Heart right ventricle (tissue), 16 donors: ENCODE measurements around the gene SPAG17. TPM values are rescaled to one million over a fixed set of nuclear protein-coding genes. Genes with fewer than 3 reads are reported as not detected.

Source experiments
- ATAC-seq, 8 donors: fragments of 200-7000 bp; cut with Tn5 transposase; one replicate each; pipeline ENCODE4 v1.9.1; 2020; ENCODE audit warnings: mild to moderate bottlenecking in 8 of 8, moderate library complexity in 8 of 8, moderate number of reproducible peaks in 1 of 8
- DNase-seq, 2 donors: peaks; one replicate each; pipeline ENCODE4 v3.0.0-alpha.2; 2020
- H3K27ac ChIP-seq, 10 donors: fragments of 200-600 bp; sonication (generic) in 2 of 10; one replicate each; pipeline versions ENCODE4 v1.5.0 to v1.8.0; 2020 to 2022; ENCODE audit warnings: mild to moderate bottlenecking in 3 of 10
- H3K27me3 ChIP-seq, 7 donors: fragments of 200-600 bp; one replicate each; pipeline ENCODE4 v1.8.0; 2021 to 2022; ENCODE audit warnings: mild to moderate bottlenecking in 2 of 7
- H3K36me3 ChIP-seq, 9 donors: fragments of 200-600 bp; sonication (generic) in 1 of 9; one replicate each; pipeline versions ENCODE4 v1.5.0 to v1.8.0; 2020 to 2022; ENCODE audit warnings: mild to moderate bottlenecking in 2 of 9
- H3K4me1 ChIP-seq, 9 donors: fragments of 200-600 bp; sonication (generic) in 1 of 9; one replicate each; pipeline versions ENCODE4 v1.5.0 to v1.8.0; 2020 to 2022; ENCODE audit warnings: mild to moderate bottlenecking in 4 of 9
- H3K4me3 ChIP-seq, 10 donors: fragments of 200-600 bp; sonication (generic) in 2 of 10; one replicate each; pipeline versions ENCODE4 v1.5.0 to v1.8.0; 2020 to 2022; ENCODE audit warnings: mild to moderate bottlenecking in 7 of 10, moderate library complexity in 2 of 10
- H3K9me3 ChIP-seq, 11 donors: fragments of 200-600 bp in 10 of 11; sonication (generic) in 2 of 11; one replicate each; pipeline versions ENCODE4 v1.5.0 to v1.8.0; 2013 to 2022; ENCODE audit warnings: mild to moderate bottlenecking in 2 of 11, control low read depth in 1 of 11, moderate library complexity in 1 of 11
- WGBS, 2 donors: extraction: QIAGEN DNeasy Blood & Tissue Kit; methylation state at CpG; one replicate each; pipeline ENCODE4 v1.1.7; 2013; ENCODE audit warnings: inconsistent platforms in 1 of 2; 5-methylcytosine and 5-hydroxymethylcytosine counted together
- intact Hi-C, 10 donors: fragments of 100-400 bp; cut with DNase I; formaldehyde crosslinking; loops; one replicate each; pipeline versions ENCODE4 v1.11.1 to v1.14.2; 2022
- polyA plus RNA-seq, 2 donors: library from polyadenylated mRNA; stranded (reverse); fragments of 200-250 nt; gene quantifications; one replicate each; pipeline ENCODE4 v1.2.3, GENCODE V29; 2013
- total RNA-seq, 10 donors: library from RNA; stranded (reverse); fragmentation: NEBNext Ultra II Directional in 3 of 10; extraction: Animal tissue kit (Norgen Biotek cat#: 25700) in 3 of 10; gene quantifications; one replicate each; pipeline versions ENCODE4 v1.2.1 to v1.2.4, GENCODE V29; 2021 to 2023
- TF ChIP-seq, protein P1 (sequence below), 9 donors: fragments of 200-600 bp; sonication (generic) in 2 of 9; IDR thresholded peaks; one replicate each; pipeline versions ENCODE4 v1.5.0 to v1.8.0; 2021 to 2022; ENCODE audit warnings: antibody characterized with exemption in 9 of 9, mild to moderate bottlenecking in 5 of 9, moderate library complexity in 1 of 9
- donor health status: Arrhythmogenic right ventricular cardiomyopathy.
- donor health status: ischemic (EF 13 %, LVEDD 7.1; RV severe dilation, severe dysfunction).
- donor health status: healthy with polysubstance abuse.
- donor health status: DM: no; HTN: yes; CAD: no.
- donor health status: DM: no; HTN: no; CAD: no.
- donor health status: ischemic (EF 25% LVEDD 6.9; RV normal size, moderate dysfunction).
- donor health status: ischemic (EF 25% LVEDD 5.7; RV mildly dilated, moderate dysfunction).
- donor health status: healthy.
- donor health status: DM: yes; HTN: yes; CAD: no.
- donor health status: Ischemic cardiomyopathy.
- donor health status: ischemic (EF 35%, LVEDD 5.7; RV mildly dilated, moderate dysfunction).
- donor health status: nonischemic (EF 11% LVEDD 7.7; RV severe dilation, severe dysfunction).
- donor health status: DM: yes; HTN: yes; CAD: no.
- donor health status: PGD.
- donor health status: ischemic (EF 29% LVEDD 5.4; RV normal size, mild dysfunction).
- donor health status: nonischemic (EF 23%, LVEDD 6.1; RV moderate dilation, normal function).

Gene SPAG17
- total and polyA plus RNA-seq, 12 donors: 0.01 to 0.06 TPM; not detected in 10

DNA sequence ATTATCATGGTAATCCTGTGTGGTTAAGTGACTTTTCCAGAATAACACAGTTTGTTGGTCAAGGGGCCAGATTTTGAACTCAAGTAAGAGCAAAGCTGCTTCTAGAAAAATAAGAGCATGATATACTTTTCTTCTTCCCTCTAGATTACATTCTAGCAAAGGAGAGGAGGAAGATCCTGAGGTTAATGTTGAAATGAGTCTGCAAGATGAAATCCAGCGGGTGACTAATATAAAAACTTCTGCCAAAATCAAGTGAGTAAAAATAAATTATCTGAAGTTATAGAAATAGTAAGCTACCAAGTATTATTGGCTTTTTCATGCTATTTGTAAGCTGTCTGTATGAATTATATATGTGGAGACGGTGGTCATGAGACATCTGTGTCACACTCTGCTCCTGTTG, 242.7 kb downstream of the SPAG17 start:
- TF ChIP-seq, protein P1, sequence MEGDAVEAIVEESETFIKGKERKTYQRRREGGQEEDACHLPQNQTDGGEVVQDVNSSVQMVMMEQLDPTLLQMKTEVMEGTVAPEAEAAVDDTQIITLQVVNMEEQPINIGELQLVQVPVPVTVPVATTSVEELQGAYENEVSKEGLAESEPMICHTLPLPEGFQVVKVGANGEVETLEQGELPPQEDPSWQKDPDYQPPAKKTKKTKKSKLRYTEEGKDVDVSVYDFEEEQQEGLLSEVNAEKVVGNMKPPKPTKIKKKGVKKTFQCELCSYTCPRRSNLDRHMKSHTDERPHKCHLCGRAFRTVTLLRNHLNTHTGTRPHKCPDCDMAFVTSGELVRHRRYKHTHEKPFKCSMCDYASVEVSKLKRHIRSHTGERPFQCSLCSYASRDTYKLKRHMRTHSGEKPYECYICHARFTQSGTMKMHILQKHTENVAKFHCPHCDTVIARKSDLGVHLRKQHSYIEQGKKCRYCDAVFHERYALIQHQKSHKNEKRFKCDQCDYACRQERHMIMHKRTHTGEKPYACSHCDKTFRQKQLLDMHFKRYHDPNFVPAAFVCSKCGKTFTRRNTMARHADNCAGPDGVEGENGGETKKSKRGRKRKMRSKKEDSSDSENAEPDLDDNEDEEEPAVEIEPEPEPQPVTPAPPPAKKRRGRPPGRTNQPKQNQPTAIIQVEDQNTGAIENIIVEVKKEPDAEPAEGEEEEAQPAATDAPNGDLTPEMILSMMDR (IDR thresholded peaks at IDR 0.05): no peak
- intact Hi-C loops: no loop called here
- WGBS, 2 donors: 96 to 98% methylated on average over 2 of the region's 2 CpGs
- H3K36me3 ChIP-seq: peaks cover 0 to 100% (median 78%) of the 10 kb centered on the region in 9 donors
- no peaks in the 10 kb centered on the region for H3K27me3 ChIP-seq
- no peak overlapping the region for H3K27ac ChIP-seq
- ATAC-seq: no peak
- no peaks in the 10 kb centered on the region for H3K4me1 ChIP-seq
- H3K9me3 ChIP-seq: no peaks in the 10 kb centered on the region
- no peak for DNase-seq
- H3K4me3 ChIP-seq: no peak overlapping the region

DNA sequence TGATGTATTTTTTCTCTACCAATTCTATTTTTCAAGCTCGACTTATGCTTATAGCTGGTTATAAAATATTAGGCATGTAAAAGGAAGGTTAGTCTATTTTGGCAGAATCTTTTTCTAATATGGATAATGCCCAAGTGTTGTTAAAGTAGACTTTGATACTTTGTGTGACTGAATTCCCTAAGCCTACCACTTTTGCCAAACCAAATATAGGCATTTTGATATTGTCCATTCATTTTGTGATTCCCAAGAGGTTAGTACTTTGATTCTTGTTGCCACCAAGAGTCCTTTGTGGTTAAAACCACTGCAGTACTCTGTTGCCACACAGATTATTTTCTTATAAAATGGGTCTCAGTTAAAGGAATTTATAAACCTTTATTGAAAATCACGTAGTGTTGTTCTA, 251.3 kb downstream of the SPAG17 start:
- DNase-seq: no peak
- no peaks in the 10 kb centered on the region for H3K9me3 ChIP-seq
- peaks cover 0 to 27% (median 21%) of the 10 kb centered on the region in 9 donors for H3K4me1 ChIP-seq
- no peak overlapping the region for H3K4me3 ChIP-seq
- H3K27me3 ChIP-seq: no peaks in the 10 kb centered on the region
- ATAC-seq: no peak
- 94 to 96% methylated on average over 2 of the region's 2 CpGs for WGBS, 2 donors
- H3K27ac ChIP-seq: no peak overlapping the region
- TF ChIP-seq, protein P1 (IDR thresholded peaks at IDR 0.05): no peak
- peaks cover 0 to 54% (median 3%) of the 10 kb centered on the region in 9 donors for H3K36me3 ChIP-seq
- intact Hi-C loops: no loop called here

DNA sequence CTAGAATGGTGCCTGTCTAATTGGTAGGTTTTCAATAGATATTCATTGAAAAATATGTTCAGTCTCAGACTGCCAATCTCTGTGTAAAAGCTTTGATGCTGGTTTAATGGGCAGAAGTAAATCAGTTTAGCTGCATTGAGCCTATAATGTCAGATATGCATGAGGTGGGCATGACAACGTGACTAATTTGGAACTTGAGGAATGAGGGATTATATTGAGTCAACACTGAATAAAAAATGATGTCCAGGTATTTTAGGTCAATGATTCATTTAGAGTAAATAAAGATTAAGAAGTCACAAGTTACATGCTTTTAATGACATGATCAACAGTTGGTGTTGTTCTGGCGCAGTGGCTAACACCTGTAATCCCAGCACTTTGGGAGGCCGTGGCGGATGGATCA, 252.5 kb downstream of the SPAG17 start:
- no peak for ATAC-seq
- 96 to 99% methylated on average over 4 of the region's 4 CpGs for WGBS, 2 donors
- Histone ChIP-seq H3K27ac (no peak overlapping the region), H3K36me3 (peaks cover 0 to 42% (median 0%) of the 10 kb centered on the region in 9 donors), H3K9me3 (no peaks in the 10 kb centered on the region), H3K4me3 (no peak overlapping the region), H3K4me1 (peaks cover 0 to 37% (median 31%) of the 10 kb centered on the region in 9 donors), H3K27me3 (no peaks in the 10 kb centered on the region)
- no peak for DNase-seq
- intact Hi-C loops: no loop called here
- TF ChIP-seq, protein P1 (IDR thresholded peaks at IDR 0.05): no peak

DNA sequence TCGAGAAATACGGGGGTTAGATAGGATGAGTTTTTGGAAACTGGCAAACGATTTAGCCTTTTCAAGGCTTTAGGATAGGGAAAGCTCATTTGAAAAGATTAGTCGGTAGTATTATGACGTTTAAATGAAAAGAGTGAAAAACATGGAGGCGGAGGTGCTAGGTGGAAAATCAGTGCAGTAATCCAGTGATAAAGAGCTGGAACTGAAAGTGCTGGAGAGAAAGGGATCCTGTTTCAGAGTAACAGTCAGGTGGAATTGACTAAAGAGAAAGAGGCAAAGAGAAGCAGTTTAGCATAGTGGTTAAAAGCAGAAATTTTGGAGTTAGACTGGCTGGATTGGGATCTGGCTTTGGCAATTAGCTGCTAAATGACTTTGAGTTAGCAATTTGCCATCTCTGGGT, 254.5 kb downstream of the SPAG17 start:
- intact Hi-C loops: no loop called here
- peaks cover 0 to 22% (median 0%) of the 10 kb centered on the region in 9 donors for H3K36me3 ChIP-seq
- ATAC-seq: no peak
- TF ChIP-seq, protein P1 (IDR thresholded peaks at IDR 0.05): no peak
- peak overlapping the region in 6 of 10 donors; percentile 21 to 95 (median 90) for H3K27ac ChIP-seq
- peaks cover 0 to 54% (median 36%) of the 10 kb centered on the region in 9 donors for H3K4me1 ChIP-seq
- H3K4me3 ChIP-seq: peak overlapping the region; percentile 79 to 97 (median 90)
- H3K27me3 ChIP-seq: no peaks in the 10 kb centered on the region
- no peaks in the 10 kb centered on the region for H3K9me3 ChIP-seq
- DNase-seq: no peak
- WGBS, 2 donors: 7 to 9% methylated on average over 6 of the region's 6 CpGs
